K562 (cell line): ENCODE results near the gene TAF5L.

Experiments used
- CBFB ChIP-seq: sonication (generic); formaldehyde crosslinking; IDR thresholded peaks from 2 replicates; pipeline ENCODE4 v1.4.0; 2020; ENCODE audit warnings: mild to moderate bottlenecking, missing genetic modification reagents
- CTCF ChIP-seq, 3 experiments: IDR thresholded peaks in 2 of 3; conservative IDR thresholded peaks in 1 of 3; 2 replicates each; pipeline ENCODE4 v1.5.1; 2011 to 2012; ENCODE audit warnings: low read length in 3 of 3, mild to moderate bottlenecking in 3 of 3, control low read depth in 2 of 3, improper control_type of control experiment in 1 of 3, inconsistent platforms in 1 of 3, low read depth in 1 of 3, mixed read lengths in 1 of 3, moderate library complexity in 1 of 3; ENCODE audit not compliant: insufficient read depth in 2 of 3
- CUX1 ChIP-seq: fragments of 200-800 bp; sonication (Bioruptor generic); IDR thresholded peaks from 2 replicates; pipeline ENCODE4 v1.6.1; 2016; ENCODE audit warnings: missing genetic modification characterization, missing compliant biosample characterization
- DPF2 ChIP-seq: fragments of 450-650 bp; IDR thresholded peaks from 2 replicates; pipeline ENCODE4 v1.6.1; 2016
- KAT8 ChIP-seq: fragments of 450-650 bp; IDR thresholded peaks from 2 replicates; pipeline ENCODE4 v1.6.1; 2016; ENCODE audit warnings: low read depth, mild to moderate bottlenecking
- KLF13 ChIP-seq: fragments of 450-650 bp; IDR thresholded peaks from 2 replicates; pipeline ENCODE4 v1.6.1; 2016; ENCODE audit warnings: missing genetic modification characterization, low read depth, mild to moderate bottlenecking, missing compliant biosample characterization, moderate library complexity, borderline replicate concordance
- NCOA2 ChIP-seq, 2 experiments: fragments of 450-650 bp; IDR thresholded peaks; 2 replicates each; pipeline ENCODE4 v1.6.1; 2018; ENCODE audit warnings: mild to moderate bottlenecking in 2 of 2, moderate library complexity in 1 of 2; ENCODE audit not compliant: partially characterized antibody in 2 of 2
- POLR2A ChIP-seq: fragments of 450-650 bp; conservative IDR thresholded peaks from 2 replicates; pipeline ENCODE4 v1.6.1; 2016
- POLR2AphosphoS5 ChIP-seq: IDR thresholded peaks from 2 replicates; pipeline ENCODE4 v1.6.1; 2011; ENCODE audit warnings: mild to moderate bottlenecking, low read depth, low read length, moderate library complexity; ENCODE audit not compliant: control insufficient read depth, insufficient read depth
- RBM17 ChIP-seq: fragments of 200-400 bp; formaldehyde crosslinking; IDR thresholded peaks from 2 replicates; pipeline ENCODE4 v1.6.1; 2017; ENCODE audit warnings: low read depth, mild to moderate bottlenecking, low read length, borderline replicate concordance
- ZNF354B ChIP-seq: fragments of 250-450 bp; sonication (Bioruptor Pico); IDR thresholded peaks from 2 replicates; pipeline ENCODE4 v1.4.0; 2020
- ZNF785 ChIP-seq: fragments of 250-450 bp; sonication (Bioruptor Pico); IDR thresholded peaks from 2 replicates; pipeline ENCODE4 v1.4.0; 2020; ENCODE audit warnings: mild to moderate bottlenecking

- TF ChIP-seq CUX1 (no peak), CBFB (CRISPR knock-in tag) (no peak), ZNF354B (CRISPR knock-in tag) (no peak), RBM17 (no peak), NCOA2 (IDR thresholded peaks at IDR 0.05; ENCODE audit: partially characterized antibody in 2 of 2) (no peak), ZNF785 (no peak), KLF13 (tag) (no peak), POLR2AphosphoS5 (no peak), KAT8 (no peak), DPF2 (no peak), POLR2A (no peak), CTCF (IDR thresholded peaks at IDR 0.05 in 2 of 3, conservative IDR thresholded peaks at IDR 0.05 in 1 of 3; ENCODE audit: insufficient read depth in 2 of 3, low read depth in 1 of 3, low read length in 3 of 3) (no peak)
Measured at GRCh38 chr1:229623838-229624237, 2.1 kb downstream of the TAF5L start.
